ENCODE data around the gene SNX11. TPM values are rescaled to one million over a fixed set of nuclear protein-coding genes. Genes with fewer than 3 reads are reported as not detected.

SNX11 gene, protein sequence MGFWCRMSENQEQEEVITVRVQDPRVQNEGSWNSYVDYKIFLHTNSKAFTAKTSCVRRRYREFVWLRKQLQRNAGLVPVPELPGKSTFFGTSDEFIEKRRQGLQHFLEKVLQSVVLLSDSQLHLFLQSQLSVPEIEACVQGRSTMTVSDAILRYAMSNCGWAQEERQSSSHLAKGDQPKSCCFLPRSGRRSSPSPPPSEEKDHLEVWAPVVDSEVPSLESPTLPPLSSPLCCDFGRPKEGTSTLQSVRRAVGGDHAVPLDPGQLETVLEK
- total RNA-seq = 22.6 and 25.8 TPM in 2 replicates
- long read RNA-seq, transcript SNX11-201 (7 exons, 2,315 nt) = major isoform, 55 of 79 reads
- long read RNA-seq, partial matches to known transcripts = 1 of 79 reads
- long read RNA-seq, other reads (novel, unspliced or antisense) = 15 of 79 reads

DNA sequence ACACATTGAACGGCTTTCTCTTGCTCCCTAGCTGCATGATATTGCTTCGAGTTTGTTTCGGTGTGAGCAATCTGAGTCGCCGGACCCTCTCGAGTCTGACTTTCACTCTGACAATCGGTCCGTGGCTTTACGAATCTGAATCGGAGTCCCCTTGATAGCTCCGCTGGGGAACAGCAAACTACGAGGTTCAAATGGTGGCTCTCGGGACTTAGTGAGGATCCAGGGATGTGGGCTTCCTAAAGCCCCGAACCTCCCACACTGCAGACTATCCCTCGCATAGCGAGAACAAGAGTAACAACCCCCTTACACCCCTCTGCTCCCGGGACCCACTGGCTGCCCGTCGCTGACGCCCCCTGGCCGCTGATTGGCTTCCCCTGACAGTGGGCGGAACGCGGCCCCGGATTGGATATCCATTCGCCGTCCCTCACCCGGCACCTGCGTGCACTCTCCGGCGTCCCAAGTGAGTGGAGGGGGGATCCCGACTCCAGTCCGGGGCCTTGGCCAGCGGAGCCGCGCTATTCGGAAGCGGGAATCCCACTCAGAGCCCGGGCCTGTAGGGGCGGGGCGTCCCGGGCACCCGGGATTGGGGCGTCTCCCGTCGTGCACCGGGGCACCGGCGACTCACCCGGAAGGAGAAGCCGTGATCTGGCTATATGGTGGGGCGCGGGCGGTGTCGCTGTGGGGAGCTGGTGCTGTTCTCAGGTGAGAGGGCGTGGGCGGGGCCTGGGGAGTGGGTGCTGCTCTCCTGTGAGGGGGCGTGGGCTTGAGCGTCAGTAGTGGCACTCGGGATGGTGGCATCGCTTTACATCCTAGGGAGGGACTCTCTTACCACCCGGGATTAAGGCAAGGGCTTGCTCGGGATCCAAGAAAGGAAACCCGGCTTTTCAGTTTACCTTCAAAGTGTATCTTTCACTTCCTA is at the start of gene SNX11:
Gene SNX11, plus strand, starts transcription at position 630 of the 919 bp plus-strand sequence. CDS start 4,278 bp downstream, outside the sequence.
- Mint-ChIP-seq H3K27ac (ENCODE audit: unreplicated experiment) (peak within 1 kb of the TSS; percentile 95), H3K9me3 (peaks cover 3% of the 10 kb centered on the region), H3K27me3 (ENCODE audit: low read depth) (peaks cover 3% of the 10 kb centered on the region), H3K4me1 (peaks cover 29% of the 10 kb centered on the region), H3K36me3 (ENCODE audit: low read depth) (no peaks in the 10 kb centered on the region), H3K4me3 (peak within 1 kb of the TSS; percentile 97)
- TF ChIP-seq, protein P1, sequence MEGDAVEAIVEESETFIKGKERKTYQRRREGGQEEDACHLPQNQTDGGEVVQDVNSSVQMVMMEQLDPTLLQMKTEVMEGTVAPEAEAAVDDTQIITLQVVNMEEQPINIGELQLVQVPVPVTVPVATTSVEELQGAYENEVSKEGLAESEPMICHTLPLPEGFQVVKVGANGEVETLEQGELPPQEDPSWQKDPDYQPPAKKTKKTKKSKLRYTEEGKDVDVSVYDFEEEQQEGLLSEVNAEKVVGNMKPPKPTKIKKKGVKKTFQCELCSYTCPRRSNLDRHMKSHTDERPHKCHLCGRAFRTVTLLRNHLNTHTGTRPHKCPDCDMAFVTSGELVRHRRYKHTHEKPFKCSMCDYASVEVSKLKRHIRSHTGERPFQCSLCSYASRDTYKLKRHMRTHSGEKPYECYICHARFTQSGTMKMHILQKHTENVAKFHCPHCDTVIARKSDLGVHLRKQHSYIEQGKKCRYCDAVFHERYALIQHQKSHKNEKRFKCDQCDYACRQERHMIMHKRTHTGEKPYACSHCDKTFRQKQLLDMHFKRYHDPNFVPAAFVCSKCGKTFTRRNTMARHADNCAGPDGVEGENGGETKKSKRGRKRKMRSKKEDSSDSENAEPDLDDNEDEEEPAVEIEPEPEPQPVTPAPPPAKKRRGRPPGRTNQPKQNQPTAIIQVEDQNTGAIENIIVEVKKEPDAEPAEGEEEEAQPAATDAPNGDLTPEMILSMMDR (conservative IDR thresholded peaks at IDR 0.05) = no peak
- peak; percentile 84 for DNase-seq (ENCODE audit: low read depth, low spot score)

DNA sequence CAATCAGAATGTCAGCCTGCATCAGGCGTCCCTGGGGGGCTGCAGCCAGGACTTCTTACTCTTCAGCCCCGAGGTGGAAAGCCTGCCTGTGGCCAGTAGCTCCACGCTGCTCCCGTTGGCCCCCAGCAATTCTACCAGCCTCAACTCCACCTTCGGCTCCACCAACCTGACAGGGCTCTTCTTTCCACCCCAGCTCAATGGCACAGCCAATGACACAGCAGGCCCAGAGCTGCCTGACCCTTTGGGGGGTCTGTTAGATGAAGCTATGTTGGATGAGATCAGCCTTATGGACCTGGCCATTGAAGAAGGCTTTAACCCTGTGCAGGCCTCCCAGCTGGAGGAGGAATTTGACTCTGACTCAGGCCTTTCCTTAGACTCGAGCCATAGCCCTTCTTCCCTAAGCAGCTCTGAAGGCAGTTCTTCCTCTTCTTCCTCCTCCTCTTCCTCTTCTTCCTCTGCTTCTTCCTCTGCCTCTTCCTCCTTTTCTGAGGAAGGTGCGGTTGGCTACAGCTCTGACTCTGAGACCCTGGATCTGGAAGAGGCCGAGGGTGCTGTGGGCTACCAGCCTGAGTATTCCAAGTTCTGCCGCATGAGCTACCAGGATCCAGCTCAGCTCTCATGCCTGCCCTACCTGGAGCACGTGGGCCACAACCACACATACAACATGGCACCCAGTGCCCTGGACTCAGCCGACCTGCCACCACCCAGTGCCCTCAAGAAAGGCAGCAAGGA is 49.0 kb upstream of the SNX11 start:
- no peak for DNase-seq (ENCODE audit: low read depth, low spot score)
- peak overlapping the region; percentile 41 for H3K4me3 Mint-ChIP-seq
- H3K27ac Mint-ChIP-seq (ENCODE audit: unreplicated experiment) = no peak overlapping the region
- no peaks in the 10 kb centered on the region for H3K27me3 Mint-ChIP-seq (ENCODE audit: low read depth)
- H3K4me1 Mint-ChIP-seq = peaks cover 27% of the 10 kb centered on the region
- H3K36me3 Mint-ChIP-seq (ENCODE audit: low read depth) = peaks cover 18% of the 10 kb centered on the region
- H3K9me3 Mint-ChIP-seq = no peaks in the 10 kb centered on the region
- TF ChIP-seq, protein P1 (conservative IDR thresholded peaks at IDR 0.05) = no peak

DNA sequence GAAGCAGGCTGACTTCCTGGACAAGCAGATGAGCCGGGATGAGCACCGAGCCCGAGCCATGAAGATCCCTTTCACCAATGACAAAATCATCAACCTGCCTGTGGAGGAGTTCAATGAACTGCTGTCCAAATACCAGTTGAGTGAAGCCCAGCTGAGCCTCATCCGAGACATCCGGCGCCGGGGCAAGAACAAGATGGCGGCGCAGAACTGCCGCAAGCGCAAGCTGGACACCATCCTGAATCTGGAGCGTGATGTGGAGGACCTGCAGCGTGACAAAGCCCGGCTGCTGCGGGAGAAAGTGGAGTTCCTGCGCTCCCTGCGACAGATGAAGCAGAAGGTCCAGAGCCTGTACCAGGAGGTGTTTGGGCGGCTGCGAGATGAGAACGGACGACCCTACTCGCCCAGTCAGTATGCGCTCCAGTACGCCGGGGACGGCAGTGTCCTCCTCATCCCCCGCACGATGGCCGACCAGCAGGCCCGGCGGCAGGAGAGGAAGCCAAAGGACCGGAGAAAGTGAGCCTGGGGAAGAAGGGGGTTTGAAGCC is 48.4 kb upstream of the SNX11 start:
- TF ChIP-seq, protein P1 (conservative IDR thresholded peaks at IDR 0.05) = no peak
- H3K4me3 Mint-ChIP-seq = peak overlapping the region; percentile 41
- H3K27ac Mint-ChIP-seq (ENCODE audit: unreplicated experiment) = no peak overlapping the region
- H3K27me3 Mint-ChIP-seq (ENCODE audit: low read depth) = no peaks in the 10 kb centered on the region
- peaks cover 21% of the 10 kb centered on the region for H3K4me1 Mint-ChIP-seq
- H3K36me3 Mint-ChIP-seq (ENCODE audit: low read depth) = peaks cover 18% of the 10 kb centered on the region
- H3K9me3 Mint-ChIP-seq = no peaks in the 10 kb centered on the region
- no peak for DNase-seq (ENCODE audit: low read depth, low spot score)

DNA sequence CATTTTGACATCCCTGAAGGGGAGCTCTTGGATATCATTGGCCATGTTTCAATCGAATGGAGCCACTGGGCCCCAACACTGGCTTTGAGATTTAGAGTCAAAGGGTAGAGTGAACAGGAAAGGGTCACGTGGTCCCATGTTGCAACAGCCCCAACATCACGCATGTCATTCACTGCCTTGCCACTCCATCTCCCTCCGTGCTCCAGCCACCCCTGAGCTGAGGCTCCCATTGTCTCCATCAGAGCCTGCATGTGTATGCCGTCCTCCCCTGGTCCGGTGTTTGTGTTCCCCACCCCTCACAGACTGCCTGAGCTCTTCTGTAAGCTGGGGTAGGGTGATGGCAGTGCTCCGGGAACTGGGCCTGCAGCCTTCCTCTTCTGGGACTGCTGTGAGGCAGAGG is 47.3 kb upstream of the SNX11 start:
- Mint-ChIP-seq H3K9me3 (no peaks in the 10 kb centered on the region), H3K4me1 (peaks cover 13% of the 10 kb centered on the region)

More for the DNA sequence above, 47.3 kb upstream of the SNX11 start:
- H3K27me3 Mint-ChIP-seq (ENCODE audit: low read depth) = no peaks in the 10 kb centered on the region
- no peak overlapping the region for H3K4me3 Mint-ChIP-seq
- H3K36me3 Mint-ChIP-seq (ENCODE audit: low read depth) = peaks cover 18% of the 10 kb centered on the region
- peak overlapping the region; percentile 67 for H3K27ac Mint-ChIP-seq (ENCODE audit: unreplicated experiment)
- no peak for DNase-seq (ENCODE audit: low read depth, low spot score)
- TF ChIP-seq, protein P1 (conservative IDR thresholded peaks at IDR 0.05) = no peak

All from neural crest cell (in vitro differentiated cells).